Measurements from ENCODE around the gene TEKTIP1.

The TEKTIP1 gene

DNA sequence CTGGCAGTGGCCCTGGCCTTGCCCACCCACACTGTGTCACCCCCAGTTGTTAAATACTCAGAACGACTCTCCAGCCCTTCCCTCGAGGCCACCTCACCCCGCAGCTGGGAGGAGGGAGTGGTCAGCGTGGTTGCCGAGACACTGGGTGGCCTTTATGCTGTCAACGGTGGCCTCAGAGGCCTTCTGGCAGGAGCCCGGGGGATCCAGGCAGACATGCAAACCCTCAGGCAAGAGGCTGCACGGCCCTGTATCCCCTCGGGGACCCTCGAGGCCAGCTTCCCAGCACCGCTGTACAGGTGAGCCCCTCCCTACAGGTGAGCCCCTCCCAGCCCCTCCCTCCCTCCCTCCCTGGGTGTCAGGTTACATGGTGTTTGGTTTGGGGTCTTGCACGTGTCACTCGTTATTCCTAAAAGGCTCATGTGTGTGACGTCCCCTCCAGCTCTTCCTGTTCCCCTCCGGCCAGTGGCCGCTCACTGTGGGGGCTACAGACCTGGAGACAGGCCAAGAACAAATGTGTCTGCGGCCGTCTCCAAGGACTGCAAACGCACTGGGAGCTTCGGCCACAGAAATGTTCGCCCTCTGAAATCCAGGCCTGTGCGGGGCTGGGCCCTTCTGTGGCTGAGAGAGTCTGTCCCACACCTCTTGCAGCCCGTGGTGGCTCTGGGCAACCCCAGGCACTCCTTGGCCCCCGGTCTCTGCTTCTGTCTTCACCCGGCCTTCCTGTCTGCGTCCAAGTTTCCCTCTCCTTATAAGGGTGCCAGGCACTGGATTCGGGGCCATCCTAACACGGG lies at the start of gene TEKTIP1:
TEKTIP1 (plus strand) TSS at position 210 of the 791 bp plus-strand sequence; CDS start at position 214, 4 bp downstream.
- TF ChIP-seq CTCF (conservative IDR thresholded peaks at IDR 0.05; ENCODE audit: control insufficient read depth, insufficient read depth, low read depth, low read length) = no peak

GRCh38 chr19:3491396-3492119 lies 47.4 kb upstream of the TEKTIP1 start:
- H3K4me3 ChIP-seq (ENCODE audit: control insufficient read depth, low read depth, low read length) = no peak overlapping the region
- DNase-seq (ENCODE audit: low read depth) = no peak
- no peak for TF ChIP-seq CTCF (conservative IDR thresholded peaks at IDR 0.05; ENCODE audit: control insufficient read depth, insufficient read depth, low read depth, low read length)

More for the DNA sequence above, at the start of gene TEKTIP1:
- no peak for DNase-seq (ENCODE audit: low read depth)
- no peak within 1 kb of the TSS for H3K4me3 ChIP-seq (ENCODE audit: control insufficient read depth, low read depth, low read length)

DNA sequence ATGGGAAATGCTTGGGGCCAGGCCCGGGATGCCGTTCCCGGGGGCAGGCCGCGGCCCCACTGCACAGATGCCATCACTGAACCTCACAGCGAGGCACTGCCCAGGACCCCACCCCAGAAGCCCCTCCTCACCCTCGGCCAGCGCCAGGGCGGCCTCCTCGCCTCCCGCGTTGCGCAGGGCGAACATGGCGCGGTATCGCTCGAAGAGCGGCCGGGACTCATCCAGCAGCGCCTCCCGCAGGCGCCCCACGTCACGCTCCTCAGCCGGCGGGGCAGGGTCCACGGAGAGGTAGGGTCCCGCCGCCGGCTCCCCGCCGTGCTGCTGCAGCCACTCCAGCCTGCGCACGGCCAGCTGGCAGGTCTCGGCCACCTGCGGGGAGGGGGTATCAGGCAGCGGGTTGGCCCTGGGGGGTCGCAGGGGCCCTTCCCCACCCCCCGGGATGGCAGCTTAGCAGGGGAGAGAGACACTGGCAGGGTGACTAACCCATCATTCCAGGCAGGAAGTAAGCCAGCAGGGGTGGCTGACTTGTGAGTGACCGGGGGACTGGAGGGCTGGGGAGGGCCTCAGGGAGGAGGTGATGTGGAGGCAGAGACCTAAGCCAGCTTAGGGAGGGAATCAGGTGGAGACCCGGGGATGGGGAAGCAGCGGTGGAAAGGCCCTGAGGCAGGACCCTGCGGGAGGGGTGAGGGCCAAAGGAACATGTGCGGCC lies 46.7 kb upstream of the TEKTIP1 start:
- H3K4me3 ChIP-seq (ENCODE audit: control insufficient read depth, low read depth, low read length) = no peak overlapping the region
- no peak for TF ChIP-seq CTCF (conservative IDR thresholded peaks at IDR 0.05; ENCODE audit: control insufficient read depth, insufficient read depth, low read depth, low read length)
- no peak for DNase-seq (ENCODE audit: low read depth)

DNA sequence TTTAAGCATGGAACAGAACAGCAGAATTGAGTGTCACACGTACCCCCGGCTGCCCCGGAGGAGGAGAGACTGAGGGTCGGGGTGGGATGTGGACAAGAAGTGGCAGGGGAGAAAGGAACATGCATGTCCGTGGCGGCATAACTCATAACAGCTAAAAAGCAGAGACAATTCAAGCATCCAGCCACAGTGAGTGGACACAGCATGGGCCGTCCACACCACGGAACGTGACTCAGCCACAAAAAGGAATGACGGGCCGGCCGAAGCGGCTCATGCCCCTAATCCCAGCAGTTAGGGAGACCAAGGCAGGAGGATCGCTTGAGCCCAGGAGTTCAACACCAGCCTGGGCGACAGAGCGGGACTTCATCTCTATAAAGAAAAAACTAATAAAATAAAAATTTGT lies 46.1 kb upstream of the TEKTIP1 start:
- no peak for DNase-seq (ENCODE audit: low read depth)
- H3K4me3 ChIP-seq (ENCODE audit: control insufficient read depth, low read depth, low read length) = no peak overlapping the region
- no peak for TF ChIP-seq CTCF (conservative IDR thresholded peaks at IDR 0.05; ENCODE audit: control insufficient read depth, insufficient read depth, low read depth, low read length)

DNA sequence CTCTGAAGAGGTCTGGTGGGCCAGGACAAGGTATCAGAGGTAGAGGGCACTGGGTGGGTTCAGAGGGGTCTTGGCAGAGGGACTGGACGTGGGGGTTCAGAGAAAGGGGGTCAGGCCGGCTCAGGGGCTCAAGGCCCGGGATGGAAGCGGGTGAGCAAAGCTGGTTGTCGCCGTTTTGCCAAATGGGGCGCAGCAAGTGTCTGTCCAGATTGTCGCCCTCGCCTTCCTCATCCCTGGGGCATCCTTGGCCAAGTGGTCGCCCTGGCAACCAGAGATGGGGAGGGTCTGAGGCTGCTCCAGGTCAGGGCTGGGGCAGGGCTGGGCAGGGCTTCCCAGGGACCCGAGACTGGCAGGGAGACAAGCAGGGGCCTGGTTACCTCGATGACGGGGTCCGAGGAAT lies 45.3 kb upstream of the TEKTIP1 start:
- no peak overlapping the region for H3K4me3 ChIP-seq (ENCODE audit: control insufficient read depth, low read depth, low read length)
- TF ChIP-seq CTCF (conservative IDR thresholded peaks at IDR 0.05; ENCODE audit: control insufficient read depth, insufficient read depth, low read depth, low read length) = no peak
- no peak for DNase-seq (ENCODE audit: low read depth)

- TF ChIP-seq CTCF (conservative IDR thresholded peaks at IDR 0.05; ENCODE audit: control insufficient read depth, insufficient read depth, low read depth, low read length) = no peak
- no peak overlapping the region for H3K4me3 ChIP-seq (ENCODE audit: control insufficient read depth, low read depth, low read length)
- DNase-seq (ENCODE audit: low read depth) = no peak
Measured at GRCh38 chr19:3494051-3494450, 44.9 kb upstream of the TEKTIP1 start.

Measured in fibroblast of mammary gland (primary cell).